Measurements from ENCODE around the gene STAT2. TPM values are rescaled to one million over a fixed set of nuclear protein-coding genes. Genes with fewer than 3 reads are reported as not detected.
A peak's percentile ranks its signal among the peaks of the same experiment; 100 is the strongest.
"Not testable (repeated sequence)": the region's sequence is repeated elsewhere in the genome, so short reads cannot be mapped to it uniquely, and the experiment has no call there.

The STAT2 gene
- total RNA-seq, 1 donor from 2014 or later = 34.9 TPM

DNA sequence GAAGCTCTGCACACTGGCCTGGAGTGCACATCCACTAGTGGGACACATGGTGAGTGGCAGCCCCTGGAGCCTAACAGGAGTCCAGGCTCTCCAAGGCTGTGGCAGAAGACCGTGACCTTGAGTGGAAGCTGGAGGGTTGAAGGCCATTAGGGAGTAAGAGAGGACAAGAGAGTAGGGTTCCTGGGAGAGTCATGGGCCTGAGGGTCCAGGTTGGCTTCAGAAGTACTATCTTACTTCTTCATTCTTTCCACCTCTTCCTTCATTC is 20.8 kb downstream of the STAT2 start:
- no peak overlapping the region for H3K4me3 ChIP-seq
- no peak for DNase-seq
- no peaks in the 10 kb centered on the region for H3K9me3 ChIP-seq (replicated peaks)
- no peak overlapping the region for H3K27ac ChIP-seq (replicated peaks)
- intact Hi-C loops (cut with micrococcal nuclease) = no loop called here
- H3K36me3 ChIP-seq = peaks cover 21% of the 10 kb centered on the region
- TF ChIP-seq, protein P1, sequence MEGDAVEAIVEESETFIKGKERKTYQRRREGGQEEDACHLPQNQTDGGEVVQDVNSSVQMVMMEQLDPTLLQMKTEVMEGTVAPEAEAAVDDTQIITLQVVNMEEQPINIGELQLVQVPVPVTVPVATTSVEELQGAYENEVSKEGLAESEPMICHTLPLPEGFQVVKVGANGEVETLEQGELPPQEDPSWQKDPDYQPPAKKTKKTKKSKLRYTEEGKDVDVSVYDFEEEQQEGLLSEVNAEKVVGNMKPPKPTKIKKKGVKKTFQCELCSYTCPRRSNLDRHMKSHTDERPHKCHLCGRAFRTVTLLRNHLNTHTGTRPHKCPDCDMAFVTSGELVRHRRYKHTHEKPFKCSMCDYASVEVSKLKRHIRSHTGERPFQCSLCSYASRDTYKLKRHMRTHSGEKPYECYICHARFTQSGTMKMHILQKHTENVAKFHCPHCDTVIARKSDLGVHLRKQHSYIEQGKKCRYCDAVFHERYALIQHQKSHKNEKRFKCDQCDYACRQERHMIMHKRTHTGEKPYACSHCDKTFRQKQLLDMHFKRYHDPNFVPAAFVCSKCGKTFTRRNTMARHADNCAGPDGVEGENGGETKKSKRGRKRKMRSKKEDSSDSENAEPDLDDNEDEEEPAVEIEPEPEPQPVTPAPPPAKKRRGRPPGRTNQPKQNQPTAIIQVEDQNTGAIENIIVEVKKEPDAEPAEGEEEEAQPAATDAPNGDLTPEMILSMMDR (IDR thresholded peaks at IDR 0.05; ENCODE audit: borderline replicate concordance) = no peak
- peaks cover 8% of the 10 kb centered on the region for H3K4me1 ChIP-seq
- H3K27me3 ChIP-seq (ENCODE audit: low read depth) = no peaks in the 10 kb centered on the region

DNA sequence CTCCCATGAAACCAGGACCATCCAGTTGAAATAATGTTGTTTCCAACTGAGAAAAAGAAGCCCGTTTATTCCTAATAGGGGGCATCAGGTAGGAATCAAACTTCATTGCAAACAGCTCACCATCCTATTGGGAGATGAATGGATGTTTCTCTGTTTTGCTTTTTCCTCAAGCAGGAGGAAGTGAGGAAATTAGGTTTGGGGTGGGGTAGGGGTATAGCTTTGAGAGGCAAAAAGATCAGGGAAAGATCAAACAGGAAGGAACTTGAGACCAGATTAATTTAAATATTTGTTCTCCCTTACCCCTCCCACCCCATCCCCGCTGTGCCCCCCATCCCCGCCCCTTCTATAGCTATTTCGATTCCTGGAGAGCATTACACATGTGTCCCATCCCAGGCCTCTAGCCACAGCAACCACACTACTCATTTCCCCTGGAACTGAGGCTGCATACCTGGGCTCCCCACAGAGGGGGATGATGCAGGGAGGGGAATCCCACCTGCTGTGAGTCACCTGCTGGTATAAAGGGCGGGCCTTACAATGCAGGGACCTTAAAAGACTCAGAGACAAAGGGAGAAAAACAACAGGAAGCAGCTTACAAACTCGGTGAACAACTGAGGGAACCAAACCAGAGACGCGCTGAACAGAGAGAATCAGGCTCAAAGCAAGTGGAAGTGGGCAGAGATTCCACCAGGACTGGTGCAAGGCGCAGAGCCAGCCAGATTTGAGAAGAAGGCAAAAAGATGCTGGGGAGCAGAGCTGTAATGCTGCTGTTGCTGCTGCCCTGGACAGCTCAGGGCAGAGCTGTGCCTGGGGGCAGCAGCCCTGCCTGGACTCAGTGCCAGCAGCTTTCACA is 21.4 kb downstream of the STAT2 start, which contains the start of gene IL23A:
Gene IL23A (plus strand): TSS at position 577 of the 850 bp plus-strand sequence. CDS start 161 bp downstream, at position 738.
- peaks cover 10% of the 10 kb centered on the region for H3K4me1 ChIP-seq
- no peak within 1 kb of the TSS for H3K4me3 ChIP-seq
- no peaks in the 10 kb centered on the region for H3K27me3 ChIP-seq (ENCODE audit: low read depth)
- intact Hi-C loops (cut with micrococcal nuclease) = no loop called here
- H3K9me3 ChIP-seq (replicated peaks) = no peaks in the 10 kb centered on the region
- TF ChIP-seq, protein P1 (IDR thresholded peaks at IDR 0.05; ENCODE audit: borderline replicate concordance) = no peak
- DNase-seq = no peak
- peaks cover 16% of the 10 kb centered on the region for H3K36me3 ChIP-seq
- no peak within 1 kb of the TSS for H3K27ac ChIP-seq (replicated peaks)

DNA sequence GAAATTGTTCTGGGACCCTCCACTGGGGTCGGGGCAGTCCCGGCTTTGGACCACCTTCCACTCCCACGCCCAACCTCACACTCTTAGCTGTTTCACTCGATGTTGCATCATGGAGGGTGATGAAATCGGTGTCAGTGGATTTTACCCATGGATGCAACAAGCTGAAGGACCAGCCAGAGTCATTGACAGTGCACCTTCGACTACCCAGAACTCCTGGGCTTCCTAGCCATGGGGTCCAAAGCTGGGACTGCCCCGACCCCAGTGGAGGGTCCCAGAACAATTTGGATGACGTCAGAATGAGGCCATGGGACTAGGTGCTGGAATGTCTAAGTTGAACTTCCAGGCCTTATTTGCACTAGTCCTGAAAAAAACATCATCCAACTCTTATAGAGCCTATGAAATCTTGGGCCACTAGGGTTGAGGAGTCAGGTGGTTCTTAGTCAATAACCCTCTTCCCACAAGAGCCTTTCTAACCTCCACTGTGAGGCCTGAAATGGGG is 22.1 kb downstream of the STAT2 start:
- Histone ChIP-seq H3K27me3 (ENCODE audit: low read depth) (no peaks in the 10 kb centered on the region), H3K4me1 (peaks cover 17% of the 10 kb centered on the region), H3K9me3 (replicated peaks) (no peaks in the 10 kb centered on the region), H3K4me3 (no peak overlapping the region), H3K27ac (replicated peaks) (no peak overlapping the region), H3K36me3 (peaks cover 8% of the 10 kb centered on the region)
- TF ChIP-seq, protein P1 (IDR thresholded peaks at IDR 0.05; ENCODE audit: borderline replicate concordance) = no peak
- DNase-seq = no peak
- intact Hi-C loops (cut with micrococcal nuclease) = no loop called here

DNA sequence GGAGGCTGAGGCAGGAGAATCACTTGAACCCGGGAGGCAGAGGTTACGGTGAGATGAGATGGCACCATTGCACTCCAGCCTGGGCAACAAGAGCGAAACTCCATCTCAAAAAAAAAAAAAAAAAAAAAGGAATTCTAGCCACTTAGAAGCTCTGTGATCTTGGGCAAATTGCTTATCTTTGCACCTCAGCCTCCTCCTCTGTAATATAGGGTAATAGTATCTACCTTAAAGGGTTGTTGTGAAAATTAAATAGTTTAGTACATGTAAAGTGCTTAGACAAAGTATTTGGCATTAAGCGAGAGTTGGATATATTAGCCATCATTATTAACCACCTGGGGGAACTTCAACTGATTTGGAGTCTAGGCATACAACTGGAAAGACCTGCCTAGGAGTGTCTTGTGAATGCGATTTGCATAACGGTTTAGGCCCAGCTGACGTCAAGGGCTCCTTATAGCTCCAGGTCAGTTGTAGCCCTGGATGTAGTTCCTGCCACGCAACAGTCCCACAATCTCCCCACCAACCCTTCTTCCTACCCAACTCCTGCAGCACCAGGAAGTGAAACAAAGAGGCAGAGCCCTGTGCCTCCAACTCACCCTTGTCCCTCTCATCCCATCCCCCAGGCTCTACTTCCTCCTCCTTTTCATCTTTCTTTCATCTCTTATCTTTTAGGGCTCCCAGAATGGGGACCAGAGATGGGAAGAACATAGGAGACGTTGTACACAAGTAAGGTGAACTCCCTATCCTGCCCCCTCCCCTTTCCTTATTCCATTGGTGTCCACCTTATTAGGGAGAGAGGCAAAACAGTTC is 23.3 kb downstream of the STAT2 start:
- no peaks in the 10 kb centered on the region for H3K27me3 ChIP-seq (ENCODE audit: low read depth)
- no peaks in the 10 kb centered on the region for H3K9me3 ChIP-seq (replicated peaks)
- H3K4me3 ChIP-seq = no peak overlapping the region
- TF ChIP-seq, protein P1 (IDR thresholded peaks at IDR 0.05; ENCODE audit: borderline replicate concordance) = no peak
- H3K27ac ChIP-seq (replicated peaks) = no peak overlapping the region
- intact Hi-C loops (cut with micrococcal nuclease) = no loop called here
- DNase-seq = no peak
- peaks cover 24% of the 10 kb centered on the region for H3K4me1 ChIP-seq
- no peaks in the 10 kb centered on the region for H3K36me3 ChIP-seq

DNA sequence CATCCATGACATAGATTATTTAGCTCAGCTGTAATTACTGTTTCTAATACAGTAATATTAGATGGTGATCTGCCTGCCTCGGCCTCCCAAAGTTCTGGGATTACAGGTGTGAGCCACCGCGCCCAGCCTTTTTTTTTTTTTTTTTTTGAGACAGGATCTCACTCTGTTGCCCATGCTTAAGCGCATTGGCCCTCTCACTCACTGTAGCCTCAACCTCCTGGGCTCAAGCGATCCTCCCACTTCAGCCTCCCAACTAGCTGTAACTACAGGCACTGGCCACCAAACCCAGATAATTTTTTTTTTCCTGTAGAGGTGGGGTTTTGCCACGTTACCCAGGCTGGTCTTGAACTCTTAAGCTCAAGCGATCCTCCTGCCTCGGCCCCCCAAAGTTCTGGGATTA is 24.4 kb downstream of the STAT2 start:
- H3K27me3 ChIP-seq (ENCODE audit: low read depth); H3K4me3 ChIP-seq; DNase-seq; H3K27ac ChIP-seq (replicated peaks); H3K9me3 ChIP-seq (replicated peaks); intact Hi-C loops (cut with micrococcal nuclease); H3K36me3 ChIP-seq: not testable (repeated sequence)
- H3K4me1 ChIP-seq = peaks cover 24% of the 10 kb centered on the region

DNA sequence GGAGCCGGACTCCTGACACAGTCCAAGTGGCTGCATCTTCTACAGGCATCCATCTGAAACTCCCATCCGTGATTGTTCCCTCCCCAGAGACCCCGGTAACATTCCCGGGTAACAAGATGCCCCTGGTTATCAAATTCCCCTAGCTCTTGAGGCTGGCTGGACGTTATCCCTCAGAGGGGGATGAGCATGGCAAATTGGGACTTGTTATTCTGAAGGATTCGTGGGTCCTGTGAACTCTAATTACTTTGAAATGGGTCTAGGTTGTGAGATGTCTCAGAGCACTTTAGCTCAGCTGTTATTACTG is 25.5 kb downstream of the STAT2 start:
- intact Hi-C loops (cut with micrococcal nuclease) = no loop called here

More for the DNA sequence above, 25.5 kb downstream of the STAT2 start:
- TF ChIP-seq, protein P1 (IDR thresholded peaks at IDR 0.05; ENCODE audit: borderline replicate concordance) = no peak
- Histone ChIP-seq H3K27me3 (ENCODE audit: low read depth) (no peaks in the 10 kb centered on the region), H3K36me3 (no peaks in the 10 kb centered on the region), H3K4me1 (peaks cover 24% of the 10 kb centered on the region), H3K4me3 (peak overlapping the region; percentile 86), H3K9me3 (replicated peaks) (no peaks in the 10 kb centered on the region), H3K27ac (replicated peaks) (peak overlapping the region; percentile 98)
- DNase-seq = no peak
